HG02970 (cell line): ENCODE results near the gene ADGRL1.
"Not testable (repeated sequence)": the region's sequence is repeated elsewhere in the genome, so short reads cannot be mapped to it uniquely, and the experiment has no call there.

ENCODE experiments used
- ATAC-seq: cut with Tn5 transposase; IDR thresholded peaks from one replicate; pipeline ENCODE4 v1.9.1; 2021; ENCODE audit warnings: mild to moderate bottlenecking, moderate library complexity, moderate number of reproducible peaks; ENCODE audit not compliant: unreplicated experiment, low FRiP score

ADGRL1 gene

GRCh38 chr19:14221345-14221744, 15.4 kb upstream of the ADGRL1 start:
- not testable (repeated sequence) for ATAC-seq

- ATAC-seq: no peak
Measured at GRCh38 chr19:14218620-14219330, 12.8 kb upstream of the ADGRL1 start.

GRCh38 chr19:14217886-14218285, 11.9 kb upstream of the ADGRL1 start:
- ATAC-seq: not testable (repeated sequence)

- no peak for ATAC-seq
Measured at GRCh38 chr19:14214580-14214979, 8.6 kb upstream of the ADGRL1 start.

DNA sequence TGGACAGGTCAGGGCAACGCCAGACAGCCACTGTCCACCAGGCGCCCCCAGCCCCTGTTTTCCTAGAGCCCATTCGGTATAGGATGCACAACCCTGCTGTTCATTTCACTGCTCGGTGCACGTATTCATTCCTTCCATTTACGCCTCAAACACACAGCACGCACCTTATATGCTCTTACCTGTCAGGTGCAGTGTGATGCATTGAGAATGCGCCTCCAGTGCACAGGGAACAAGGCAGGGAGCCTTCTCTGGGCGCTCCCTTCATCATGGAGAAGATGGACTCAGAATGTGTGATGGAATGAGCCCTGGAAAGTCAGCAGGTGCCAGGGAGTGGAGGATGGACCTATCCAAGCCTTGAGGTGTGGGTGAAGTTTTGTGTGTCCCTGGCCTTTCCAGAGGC, 4.2 kb upstream of the ADGRL1 start:
- ATAC-seq: not testable (repeated sequence)

DNA sequence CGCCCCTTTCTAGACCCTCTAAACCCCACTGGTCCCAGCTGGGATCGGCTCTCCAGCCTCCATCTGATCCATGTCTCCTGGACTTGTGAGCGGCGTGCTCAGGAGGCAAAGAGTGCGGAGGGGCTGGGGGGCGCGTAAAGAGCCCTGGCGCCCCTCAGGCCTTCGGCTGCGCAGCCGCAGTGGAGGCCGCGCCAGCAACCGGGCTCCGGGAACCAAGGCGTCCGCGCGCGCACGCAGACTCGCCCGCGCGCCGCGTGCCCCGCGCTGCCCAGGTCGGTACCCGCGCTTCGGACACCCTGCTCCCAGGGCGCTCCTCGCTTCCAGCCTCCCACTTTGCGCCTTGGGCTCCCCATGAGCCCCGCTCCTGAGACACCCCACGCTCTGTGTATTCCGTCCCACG, 3.4 kb upstream of the ADGRL1 start:
- not testable (repeated sequence) for ATAC-seq

GRCh38 chr19:14208496-14208895, 2.5 kb upstream of the ADGRL1 start:
- not testable (repeated sequence) for ATAC-seq

DNA sequence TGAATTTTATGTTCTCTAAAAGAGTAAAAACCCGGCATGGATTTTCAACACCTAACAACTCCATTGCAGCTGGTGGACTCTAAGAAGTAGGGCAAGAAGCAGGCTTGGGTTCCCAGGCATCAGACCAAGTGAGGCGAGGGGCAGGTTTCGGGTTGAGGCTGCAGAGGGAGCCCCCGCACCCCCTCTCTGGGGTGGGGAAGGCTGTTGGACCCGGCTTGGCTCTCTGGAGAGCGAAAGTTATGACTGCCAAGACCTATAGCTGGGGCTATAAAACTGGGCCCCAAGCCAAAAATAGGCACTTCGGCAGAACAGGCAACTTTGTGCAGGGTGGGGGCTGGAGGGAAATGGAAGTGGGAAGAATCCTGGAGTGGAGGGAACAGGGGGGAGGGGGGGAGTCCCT, 1.8 kb upstream of the ADGRL1 start:
- ATAC-seq: not testable (repeated sequence)

DNA sequence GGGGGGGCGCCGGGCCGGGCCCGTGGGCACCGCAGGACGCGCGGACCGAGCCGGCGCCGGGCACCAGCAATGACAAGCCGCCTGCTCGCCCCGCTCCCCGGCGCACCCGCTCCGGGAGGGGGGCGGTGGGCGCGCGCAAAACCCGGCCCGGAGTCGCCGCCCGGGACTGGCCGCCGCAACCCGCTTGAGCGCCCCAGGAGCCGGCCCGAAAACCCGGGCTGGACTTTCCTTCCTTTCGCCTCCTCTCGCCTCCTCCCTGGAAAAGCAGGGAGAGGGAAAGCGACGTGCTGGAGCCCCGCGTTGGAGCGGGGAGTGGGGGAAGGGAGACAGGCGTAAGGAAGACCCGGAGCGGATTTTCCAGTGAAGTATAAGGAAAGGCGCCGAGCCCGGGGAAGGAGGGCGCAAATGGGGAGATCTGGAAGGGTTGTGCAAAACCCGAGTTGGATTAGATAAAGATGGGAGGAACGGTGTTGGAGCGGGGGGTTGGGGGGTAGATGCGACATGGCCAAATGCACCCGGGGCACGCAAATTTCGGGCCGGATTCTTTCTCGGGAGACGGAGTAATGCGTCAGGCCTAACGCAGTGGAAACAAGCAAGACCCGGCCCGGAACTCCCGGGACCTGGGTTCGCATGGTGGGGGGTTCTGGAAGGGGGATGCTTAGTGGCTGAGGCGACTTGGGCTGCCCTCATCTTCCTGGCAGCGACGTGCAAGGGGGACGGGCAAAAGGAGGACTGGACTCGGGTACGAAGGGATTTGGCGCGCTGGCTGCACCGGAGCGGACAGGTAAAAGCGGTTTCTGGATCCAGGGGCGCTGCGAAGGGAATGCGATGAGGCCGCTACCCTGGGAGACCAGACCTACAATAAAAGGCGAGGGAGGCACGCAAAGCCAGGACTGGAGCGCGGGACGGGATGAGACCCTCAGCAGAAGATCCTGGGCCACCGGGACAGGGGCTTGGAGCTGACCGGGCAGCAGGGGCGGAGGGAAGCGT, 1.1 kb upstream of the ADGRL1 start:
- ATAC-seq: not testable (repeated sequence)

DNA sequence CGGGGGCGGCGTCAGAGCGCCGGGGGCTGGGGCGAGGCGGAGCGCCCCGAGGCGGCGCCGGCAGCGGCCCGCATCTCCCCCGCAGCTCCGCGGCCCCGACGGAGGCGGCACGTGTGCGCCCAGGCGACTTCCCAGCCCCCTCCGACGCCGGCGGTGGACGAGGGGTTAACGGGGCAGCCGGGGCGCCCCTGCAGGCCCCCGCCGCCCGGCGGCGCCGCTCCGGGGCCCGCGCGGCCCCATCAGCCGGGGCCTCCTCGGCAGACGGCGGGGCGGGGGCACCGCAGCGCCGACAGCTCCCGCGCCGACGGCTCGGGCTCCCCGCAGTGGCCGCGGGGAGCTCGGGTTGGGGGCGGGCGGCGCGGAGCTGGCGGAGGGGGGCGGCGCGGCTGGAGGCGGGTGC, 339 bp upstream of the ADGRL1 start:
- not testable (repeated sequence) for ATAC-seq

- ATAC-seq: not testable (repeated sequence)
Measured at GRCh38 chr19:14204676-14205451, 1.1 kb downstream of the ADGRL1 start.

DNA sequence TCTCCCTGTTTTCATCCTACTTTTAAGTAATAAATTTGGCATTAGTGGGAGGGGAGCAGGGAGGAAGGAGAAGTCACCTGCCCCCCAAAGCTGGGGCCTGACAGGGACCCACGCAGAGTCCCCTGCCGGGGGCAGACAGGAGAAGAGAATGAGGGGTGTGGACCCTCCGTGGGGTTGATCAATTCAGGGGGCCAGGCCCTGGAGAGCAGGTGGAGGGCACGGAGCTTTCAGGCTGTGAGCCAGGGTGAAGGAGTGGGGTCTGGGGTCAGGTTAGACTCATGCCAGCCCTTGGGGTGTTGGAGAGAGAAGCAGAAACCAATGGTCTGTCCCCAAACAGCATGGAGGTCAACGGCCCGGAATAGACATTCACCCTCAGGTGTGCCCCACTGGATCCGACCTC, 1.8 kb downstream of the ADGRL1 start:
- ATAC-seq: not testable (repeated sequence)

DNA sequence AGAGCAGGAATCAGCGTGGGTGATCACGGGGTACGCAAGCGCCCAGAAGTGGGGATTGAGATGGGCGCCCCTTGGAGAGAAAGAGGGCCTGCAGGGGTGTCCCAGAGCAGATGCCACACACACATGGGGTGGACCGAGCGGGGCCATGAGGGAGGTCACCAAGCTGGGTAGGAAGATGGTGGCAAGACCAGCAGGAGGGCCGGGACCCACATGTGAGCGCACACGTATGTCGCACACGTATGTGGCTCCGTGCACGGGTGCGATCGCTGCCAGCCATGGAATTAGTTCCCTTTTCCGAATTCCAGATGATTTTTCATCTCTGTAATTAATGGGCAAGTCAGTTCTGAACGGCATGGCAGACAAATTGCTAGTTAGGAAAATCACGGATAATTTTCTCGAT, 2.2 kb downstream of the ADGRL1 start:
- not testable (repeated sequence) for ATAC-seq

- no peak for ATAC-seq
Measured at GRCh38 chr19:14203177-14203576, 2.8 kb downstream of the ADGRL1 start.

DNA sequence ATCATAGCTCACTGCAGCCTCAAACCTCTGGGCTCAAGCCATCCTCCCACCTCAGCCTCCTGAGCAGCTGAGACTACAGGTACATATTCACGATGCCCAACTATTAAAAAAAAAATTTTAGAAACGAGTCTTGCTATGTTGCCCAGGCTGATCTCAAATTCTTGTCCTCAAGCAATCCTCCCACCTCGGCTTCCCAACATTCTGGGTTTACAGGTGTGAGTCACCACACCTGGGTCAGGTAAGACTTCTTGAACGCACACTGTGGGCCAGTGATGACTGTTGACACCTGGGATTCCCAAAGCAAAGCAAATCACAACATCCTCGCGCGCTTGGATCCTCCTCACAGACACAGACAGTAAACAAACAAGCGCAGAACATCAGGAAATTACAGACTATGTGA, 4.5 kb downstream of the ADGRL1 start:
- not testable (repeated sequence) for ATAC-seq

DNA sequence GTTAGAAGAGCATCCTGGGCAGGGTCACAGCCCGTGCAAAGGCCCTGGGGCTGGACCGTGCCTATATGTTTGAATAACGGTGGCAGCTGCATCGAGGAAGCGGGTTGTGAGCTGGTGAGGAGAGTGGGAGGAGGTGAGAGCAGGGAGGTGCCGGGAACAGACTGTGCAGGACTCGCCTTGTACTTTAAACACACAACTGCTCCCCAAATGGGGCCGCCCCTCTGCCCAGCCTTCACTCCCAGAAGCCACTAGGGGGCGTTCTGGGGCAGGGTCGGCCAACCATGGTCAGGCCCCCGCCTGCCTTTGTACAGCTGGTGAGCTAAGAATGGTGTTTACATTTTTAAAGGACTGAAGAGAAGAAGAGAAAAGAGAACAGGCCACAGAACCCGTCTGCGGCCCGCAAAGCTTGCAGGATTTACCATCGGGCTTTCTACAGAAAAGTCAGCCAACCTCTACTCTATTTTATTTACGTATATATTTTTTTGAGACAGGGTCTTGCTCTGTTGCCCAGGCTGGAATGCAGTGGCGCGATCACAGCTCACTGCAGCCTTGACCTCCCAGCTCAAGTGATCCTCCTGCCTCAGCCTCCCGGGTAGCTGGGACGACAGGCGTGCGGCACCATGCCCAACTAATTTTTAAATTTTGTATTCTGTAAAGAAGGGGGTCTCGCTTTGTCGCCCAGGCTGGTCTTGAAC, 5.7 kb downstream of the ADGRL1 start:
- not testable (repeated sequence) for ATAC-seq

DNA sequence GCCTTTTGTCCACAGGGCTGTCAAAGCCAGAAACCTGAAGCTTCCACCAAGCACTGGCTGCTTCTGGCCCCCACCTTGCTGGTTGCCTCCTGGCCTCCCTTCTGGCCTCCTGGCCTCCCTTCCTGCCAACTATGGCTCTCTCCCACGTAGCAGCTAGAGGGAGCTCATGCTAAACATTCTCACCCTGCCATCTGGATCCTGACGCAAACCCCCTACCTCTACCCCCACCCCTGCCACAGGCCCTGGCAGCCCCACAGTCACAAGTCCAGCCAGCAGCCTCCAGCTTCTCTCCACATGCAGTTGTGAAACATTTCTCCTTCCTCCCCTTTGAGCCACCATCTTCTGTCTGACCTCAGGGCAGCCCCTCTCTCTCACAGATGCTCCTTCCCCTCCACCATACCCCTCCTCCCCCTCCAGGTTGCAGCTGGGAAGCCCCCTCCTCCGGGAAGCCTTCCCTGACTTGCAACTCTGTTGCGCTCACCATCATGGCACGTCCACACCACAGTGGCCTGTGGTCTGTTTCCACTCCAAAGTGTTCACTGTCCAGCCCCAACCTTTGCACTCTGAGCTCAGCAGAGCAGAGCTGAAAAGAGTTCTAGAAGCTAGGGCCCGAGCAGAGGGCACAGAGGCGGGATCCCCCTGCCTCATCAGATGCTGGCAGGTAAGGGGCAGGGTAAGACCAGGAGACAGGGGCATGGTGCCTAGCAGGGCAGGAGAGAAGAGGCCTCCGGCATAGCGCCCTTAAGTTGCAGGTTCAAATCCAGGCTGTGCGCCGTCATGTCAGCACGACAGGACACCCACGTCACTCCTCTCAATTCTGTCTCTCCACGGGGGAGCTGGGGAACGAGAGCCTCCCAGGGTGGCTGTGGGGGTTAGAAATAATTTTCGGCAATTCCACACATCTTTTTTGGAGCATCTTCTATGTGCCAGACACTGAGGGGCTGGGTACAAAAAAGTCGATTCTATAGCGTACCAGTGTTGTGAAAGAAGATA, 7.3 kb downstream of the ADGRL1 start:
- ATAC-seq: no peak

DNA sequence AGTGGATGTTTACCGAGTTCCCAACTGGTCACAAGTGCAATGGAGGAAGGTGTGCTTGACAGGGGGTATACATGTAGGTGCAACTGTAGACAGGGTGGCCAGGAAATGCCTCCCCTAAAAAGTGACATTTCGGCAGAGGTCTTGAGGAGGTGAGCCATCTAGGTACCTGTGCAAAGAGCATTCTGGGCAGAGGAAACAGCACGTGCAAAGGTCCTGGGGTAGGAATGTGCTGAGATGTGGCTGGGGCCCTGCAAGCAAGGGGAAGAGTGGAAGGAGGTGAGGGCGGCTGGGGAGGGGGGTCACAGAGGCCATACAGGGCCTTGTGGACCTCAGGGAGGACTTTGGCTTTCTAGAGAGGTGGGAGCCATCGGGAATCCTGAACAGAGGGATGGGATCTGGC, 8.1 kb downstream of the ADGRL1 start:
- ATAC-seq: no peak

DNA sequence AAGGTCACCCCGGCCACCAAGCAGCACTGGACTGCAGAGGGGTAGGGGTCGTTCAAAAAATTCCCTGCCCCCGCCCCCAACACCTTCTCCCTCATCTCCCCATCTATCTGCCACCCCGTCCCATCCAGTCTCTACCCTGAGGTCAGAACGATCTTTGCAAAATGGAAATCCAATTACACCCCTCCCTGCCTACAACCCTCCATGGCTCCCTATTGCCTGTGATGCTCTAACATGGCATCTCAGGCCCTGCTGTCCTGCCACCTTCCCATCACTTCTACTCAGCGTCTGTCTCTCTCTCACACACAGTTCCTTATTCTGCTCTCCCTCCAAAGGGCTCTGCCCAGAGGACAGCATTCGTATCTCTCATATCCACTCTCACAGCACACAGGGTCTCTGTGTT, 8.7 kb downstream of the ADGRL1 start:
- not testable (repeated sequence) for ATAC-seq
